Hematopoietic multipotent progenitor cell treated with erythropoietin and hydrocortisone succinate and interleukin-3 and kit ligand, for 6 days (in vitro differentiated cells): ENCODE measurements around the gene SPDEF.
A peak's percentile ranks its signal among the peaks of the same experiment; 100 is the strongest.

Source experiments
- DNase-seq: peaks from one replicate; pipeline ENCODE4 v3.0.0-alpha.2; 2015

SPDEF gene

DNA sequence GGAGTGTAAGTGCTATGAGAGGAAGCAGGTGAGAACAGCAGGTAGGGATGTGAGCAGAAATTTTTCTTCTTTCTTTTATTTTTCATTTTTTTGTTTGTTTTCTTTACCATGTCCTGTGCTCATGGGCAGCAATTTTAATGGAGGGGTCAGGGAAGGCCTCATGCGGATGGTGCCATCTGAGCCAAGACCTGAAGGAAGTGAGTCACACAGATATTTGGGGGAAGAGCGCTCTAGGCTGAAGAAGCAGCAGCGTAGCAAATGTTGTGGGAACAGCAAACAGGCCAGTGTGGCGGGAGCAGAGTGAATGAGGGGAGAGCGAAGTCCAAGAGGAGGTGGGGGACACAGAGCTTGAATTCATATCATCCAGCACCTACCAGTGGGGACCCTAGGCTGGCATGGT is 12.7 kb downstream of the SPDEF start:
- DNase-seq: no peak

DNA sequence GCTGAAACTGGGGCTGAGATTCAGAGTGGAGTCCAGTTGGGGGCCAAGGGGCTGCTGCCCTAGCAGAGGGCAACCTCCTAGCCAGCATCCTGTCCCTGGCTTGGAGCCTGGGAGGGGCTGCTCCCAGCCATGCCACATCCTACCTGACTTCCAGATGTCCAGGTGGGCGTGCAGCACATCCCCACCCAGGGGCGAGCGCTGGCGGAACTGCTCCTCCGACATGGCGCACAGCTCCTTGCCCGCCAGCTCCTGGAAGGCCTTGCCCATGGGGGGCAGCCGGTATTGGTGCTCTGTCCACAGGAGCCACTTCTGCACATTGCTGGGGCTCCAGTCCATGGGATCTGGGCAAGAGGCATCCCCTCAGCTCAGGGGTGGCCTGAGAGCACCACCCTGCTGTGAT is 15.3 kb downstream of the SPDEF start:
- DNase-seq: no peak

DNA sequence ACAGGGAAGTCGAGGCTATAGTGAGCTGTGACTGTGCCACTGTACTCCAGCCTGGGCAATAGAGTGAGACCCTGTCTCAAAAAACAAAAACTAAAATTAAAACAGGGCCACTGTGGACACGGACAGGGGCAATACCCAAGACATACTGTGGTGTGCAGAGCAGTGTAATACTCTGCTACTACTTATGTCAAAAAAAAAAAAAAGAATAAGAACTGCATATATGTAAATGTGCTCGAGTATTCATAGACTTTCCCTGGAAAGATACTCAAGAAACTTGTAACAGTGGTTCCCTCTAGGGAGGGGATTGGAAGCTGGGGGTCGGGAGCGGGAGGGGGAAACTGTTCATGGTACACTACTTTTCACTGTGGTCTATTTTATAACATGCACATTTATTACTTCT is 15.9 kb downstream of the SPDEF start:
- DNase-seq: no peak

- no peak for DNase-seq
These were observed 16.9 kb downstream of the SPDEF start for GRCh38 chr6:34539181-34539580.

GRCh38 chr6:34538581-34538980 is 17.5 kb downstream of the SPDEF start:
- no peak for DNase-seq

GRCh38 chr6:34537922-34538550 is 18.1 kb downstream of the SPDEF start:
- no peak for DNase-seq

DNA sequence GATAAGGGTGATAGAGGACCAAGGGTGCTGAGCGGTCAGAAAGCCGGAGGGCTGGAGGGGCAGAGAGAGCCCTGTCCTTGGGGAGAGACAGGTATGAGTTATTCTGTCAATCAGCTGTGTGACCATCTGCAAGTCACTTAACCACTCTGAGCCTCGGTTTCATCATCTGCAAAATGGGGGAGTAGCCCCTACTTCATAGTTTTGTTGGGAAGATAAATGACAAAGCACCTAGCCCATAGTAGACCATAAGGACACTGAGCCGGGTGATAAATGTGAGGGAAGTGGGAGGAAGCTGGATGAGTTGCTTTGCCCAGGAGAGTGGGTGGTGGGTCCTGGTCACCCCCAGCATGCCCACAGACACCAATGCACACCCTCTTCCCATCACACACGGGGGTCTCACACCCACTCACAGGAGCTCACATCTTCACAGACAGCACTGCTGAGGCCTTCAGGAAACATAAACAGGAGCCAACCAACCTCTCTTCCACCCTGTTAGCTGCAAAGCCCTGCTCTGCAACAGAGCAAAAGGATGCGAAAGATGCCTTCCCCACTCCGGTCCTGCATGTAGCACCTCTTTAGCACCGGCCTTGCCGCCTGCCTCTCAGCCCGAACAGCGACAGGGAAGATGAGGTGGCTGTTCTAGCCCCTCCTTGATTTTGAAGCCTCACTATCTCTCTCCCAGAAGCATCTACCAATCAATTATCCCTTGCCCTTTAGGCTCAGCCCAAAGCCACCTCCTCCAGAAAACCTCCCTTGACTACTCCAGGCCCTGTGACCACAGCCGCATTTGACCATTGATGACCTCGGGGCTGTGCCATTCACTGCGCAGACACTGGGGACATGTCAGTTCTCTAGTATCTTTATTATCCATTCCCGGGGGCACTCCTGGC is 18.9 kb downstream of the SPDEF start:
- DNase-seq: no peak

- no peak for DNase-seq
These were observed 19.7 kb downstream of the SPDEF start for GRCh38 chr6:34536251-34536958.

DNA sequence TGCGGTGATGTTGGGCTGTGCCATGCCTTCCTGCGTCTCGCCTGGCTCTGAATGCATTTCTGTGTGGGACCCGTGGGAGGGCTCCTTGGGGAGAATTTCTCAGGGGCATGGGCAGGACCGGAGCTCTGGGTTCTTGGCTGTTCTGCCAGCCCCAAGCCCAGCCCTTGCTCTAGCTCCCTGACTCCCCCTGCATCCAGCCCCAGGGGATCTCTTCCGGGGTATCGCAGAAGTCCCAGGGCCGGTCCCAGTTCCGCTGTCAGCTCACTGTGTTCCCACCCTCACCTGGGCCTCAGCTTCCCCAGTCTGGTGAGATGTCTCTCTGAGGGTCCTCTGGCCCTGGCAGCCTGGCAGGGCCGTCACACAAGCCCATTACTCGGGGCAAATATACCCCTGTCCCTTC is 20.5 kb downstream of the SPDEF start:
- DNase-seq: no peak

GRCh38 chr6:34535199-34535598 is 20.9 kb downstream of the SPDEF start:
- no peak for DNase-seq

- no peak for DNase-seq
These were observed 21.5 kb downstream of the SPDEF start for GRCh38 chr6:34534656-34535055.

DNA sequence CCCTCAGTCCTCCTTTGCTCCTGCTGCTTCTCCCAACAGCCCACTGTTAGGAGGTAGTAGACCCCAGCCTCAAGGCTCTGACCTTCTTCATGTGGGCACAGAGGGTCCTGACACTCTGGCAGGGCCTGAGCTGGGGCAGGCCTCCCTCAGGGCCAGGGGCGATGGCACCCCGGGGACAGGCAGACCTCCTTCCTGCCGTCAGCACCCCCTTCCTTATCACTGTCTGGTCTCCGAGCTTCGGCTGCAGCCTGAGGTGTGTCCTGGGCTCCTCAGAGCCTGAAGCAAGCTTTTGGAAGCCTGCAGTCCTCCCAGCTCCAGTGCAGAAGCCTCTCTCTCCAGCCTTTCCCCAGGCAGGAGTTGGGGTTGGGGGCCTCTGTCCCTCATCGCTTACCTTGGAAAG is 22.0 kb downstream of the SPDEF start:
- DNase-seq: no peak

GRCh38 chr6:34532230-34532629 is 23.9 kb downstream of the SPDEF start:
- DNase-seq: no peak

GRCh38 chr6:34531580-34532201 is 24.4 kb downstream of the SPDEF start:
- peak; percentile 44 for DNase-seq

GRCh38 chr6:34530753-34531365 is 25.3 kb downstream of the SPDEF start:
- DNase-seq: no peak

GRCh38 chr6:34529665-34530327 is 26.3 kb downstream of the SPDEF start:
- DNase-seq: no peak

GRCh38 chr6:34528996-34529664 is 27.0 kb downstream of the SPDEF start:
- no peak for DNase-seq

DNA sequence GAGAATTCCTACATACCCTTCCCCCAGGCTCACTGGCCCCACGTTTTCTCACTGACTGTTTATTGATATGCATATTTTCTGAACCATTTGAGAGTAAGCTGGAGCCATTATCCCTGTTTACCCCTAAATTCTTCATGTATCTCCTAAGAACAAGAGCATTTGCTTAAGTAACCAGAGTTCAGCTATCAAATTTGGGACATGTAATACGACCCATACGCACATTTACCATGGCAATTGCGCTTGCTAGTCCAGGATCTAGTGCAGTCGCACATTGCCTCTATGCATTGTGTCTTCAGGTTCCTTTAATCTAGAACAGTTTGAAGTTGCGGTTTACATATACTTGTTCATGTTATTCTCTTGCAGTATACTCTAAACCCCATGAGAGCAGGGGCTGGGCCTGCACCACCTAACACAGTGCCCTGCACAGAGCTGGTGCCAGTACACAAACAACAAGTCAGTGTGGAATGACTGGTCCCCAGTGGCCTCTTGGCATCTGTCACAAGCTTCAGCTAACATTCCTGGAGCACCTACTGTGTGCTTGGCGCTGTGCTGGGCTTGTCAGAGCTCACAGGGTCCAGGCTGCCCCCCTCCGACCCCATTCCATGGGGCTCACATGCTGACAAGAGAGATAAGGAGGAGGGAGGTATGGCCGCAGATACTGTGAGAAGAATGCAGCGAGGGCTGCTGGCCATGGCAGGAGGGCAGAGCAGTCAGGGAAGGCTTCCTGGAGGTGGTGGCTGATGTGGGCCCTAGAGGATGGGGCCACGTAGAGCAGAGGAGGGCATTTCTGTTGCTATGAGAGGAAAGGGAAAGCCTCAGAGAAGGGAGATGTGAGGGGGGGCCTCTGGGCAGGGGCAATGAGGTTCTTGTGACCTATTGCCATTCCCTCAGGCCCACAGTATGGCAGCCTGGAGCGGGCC is 28.1 kb downstream of the SPDEF start:
- no peak for DNase-seq

DNA sequence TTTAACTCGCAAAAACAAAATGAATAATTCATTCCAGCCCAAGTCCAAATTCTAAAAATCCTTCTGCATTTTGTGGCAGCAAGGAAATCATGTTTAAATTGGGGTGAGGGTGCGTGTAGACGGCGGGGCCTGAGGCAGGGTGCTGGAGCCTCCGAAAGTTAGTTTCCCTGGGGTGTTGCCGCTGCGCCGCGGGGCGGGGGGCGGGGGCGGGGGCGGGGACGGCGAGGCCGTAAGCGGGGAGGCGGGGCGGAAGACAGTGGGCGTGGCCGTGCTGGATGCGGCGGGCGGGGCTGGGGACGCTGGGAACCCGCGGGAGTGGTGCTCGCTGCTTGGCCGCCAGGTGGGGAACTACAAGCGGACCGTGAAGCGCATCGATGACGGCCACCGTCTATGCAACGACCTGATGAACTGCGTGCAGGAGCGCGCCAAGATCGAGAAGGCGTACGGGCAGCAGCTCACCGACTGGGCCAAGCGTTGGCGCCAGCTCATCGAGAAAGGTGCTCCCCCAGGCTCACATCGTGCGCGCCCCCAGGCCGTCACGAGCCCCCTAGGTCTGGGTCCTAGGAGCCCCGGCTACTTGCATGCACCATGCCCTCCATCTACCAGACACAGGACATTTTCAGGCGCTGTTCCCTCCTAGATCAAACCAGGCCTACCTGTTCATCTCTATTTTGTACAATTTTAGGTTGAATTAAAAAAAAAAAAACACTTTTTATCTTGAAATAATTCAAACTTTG is 29.0 kb downstream of the SPDEF start:
- DNase-seq: peak; percentile 97
